ENCODE results near the gene AIG1. TPM values are rescaled to one million over a fixed set of nuclear protein-coding genes. Genes with fewer than 3 reads are reported as not detected.

AIG1 gene
- polyA plus RNA-seq, 1 experiment = 43.2 TPM

DNA sequence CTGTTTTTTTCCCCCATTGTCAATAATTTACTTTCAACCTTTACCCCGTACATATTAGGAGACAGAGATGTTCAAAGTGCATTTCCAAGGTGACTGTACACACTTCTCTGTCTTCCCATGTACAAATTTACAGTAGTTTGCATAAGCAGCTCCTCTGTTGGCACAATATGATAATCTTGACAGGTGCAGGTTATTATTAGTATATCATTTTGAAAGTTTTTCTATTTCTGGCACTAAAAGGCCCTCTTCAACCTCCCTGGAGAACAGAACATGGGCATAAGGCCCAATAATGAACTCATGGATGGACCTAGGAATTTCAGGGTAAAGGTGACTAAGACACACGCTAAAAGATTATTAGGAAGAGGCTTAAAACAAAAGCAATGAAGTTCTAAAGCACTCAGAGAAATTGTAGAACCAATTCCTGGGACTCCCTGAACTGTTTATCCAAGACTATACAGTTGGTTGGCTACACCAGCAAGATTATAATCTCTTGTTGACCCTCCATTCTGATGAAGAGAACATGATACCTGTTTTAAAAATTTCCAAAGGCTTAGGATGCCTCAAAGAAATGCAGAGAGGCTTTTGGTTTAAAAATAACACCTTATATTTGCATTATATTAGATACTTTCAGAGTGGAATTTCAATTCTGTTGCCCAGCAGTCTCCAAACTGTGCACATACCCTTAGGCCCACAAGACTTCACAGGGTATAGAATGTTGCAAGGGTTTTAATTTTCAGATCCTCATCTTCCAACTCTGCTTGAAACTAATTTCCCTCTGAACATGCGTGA lies 1.1 kb downstream of the AIG1 start:
- POLR2A ChIA-PET = no interaction called here
- no peak for DNase-seq (ENCODE audit: low read depth)
- no peaks in the 10 kb centered on the region for H3K27me3 ChIP-seq (ENCODE audit: control insufficient read depth, insufficient read depth, low read length)
- CTCF ChIA-PET = interaction anchor here (0.7 kb wide), 1 partner anchor 376 kb away, joined by 3 read pairs; no protein-coding TSS in a partner anchor
- TF ChIP-seq, protein P1, sequence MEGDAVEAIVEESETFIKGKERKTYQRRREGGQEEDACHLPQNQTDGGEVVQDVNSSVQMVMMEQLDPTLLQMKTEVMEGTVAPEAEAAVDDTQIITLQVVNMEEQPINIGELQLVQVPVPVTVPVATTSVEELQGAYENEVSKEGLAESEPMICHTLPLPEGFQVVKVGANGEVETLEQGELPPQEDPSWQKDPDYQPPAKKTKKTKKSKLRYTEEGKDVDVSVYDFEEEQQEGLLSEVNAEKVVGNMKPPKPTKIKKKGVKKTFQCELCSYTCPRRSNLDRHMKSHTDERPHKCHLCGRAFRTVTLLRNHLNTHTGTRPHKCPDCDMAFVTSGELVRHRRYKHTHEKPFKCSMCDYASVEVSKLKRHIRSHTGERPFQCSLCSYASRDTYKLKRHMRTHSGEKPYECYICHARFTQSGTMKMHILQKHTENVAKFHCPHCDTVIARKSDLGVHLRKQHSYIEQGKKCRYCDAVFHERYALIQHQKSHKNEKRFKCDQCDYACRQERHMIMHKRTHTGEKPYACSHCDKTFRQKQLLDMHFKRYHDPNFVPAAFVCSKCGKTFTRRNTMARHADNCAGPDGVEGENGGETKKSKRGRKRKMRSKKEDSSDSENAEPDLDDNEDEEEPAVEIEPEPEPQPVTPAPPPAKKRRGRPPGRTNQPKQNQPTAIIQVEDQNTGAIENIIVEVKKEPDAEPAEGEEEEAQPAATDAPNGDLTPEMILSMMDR (IDR thresholded peaks at IDR 0.05; ENCODE audit: insufficient read depth, low read depth, low read length) = no peak
- H3K36me3 ChIP-seq (ENCODE audit: control insufficient read depth, insufficient read depth, low read length) = no peaks in the 10 kb centered on the region
- peak overlapping the region; percentile 82 for H3K4me3 ChIP-seq (ENCODE audit: low read depth, low read length)

DNA sequence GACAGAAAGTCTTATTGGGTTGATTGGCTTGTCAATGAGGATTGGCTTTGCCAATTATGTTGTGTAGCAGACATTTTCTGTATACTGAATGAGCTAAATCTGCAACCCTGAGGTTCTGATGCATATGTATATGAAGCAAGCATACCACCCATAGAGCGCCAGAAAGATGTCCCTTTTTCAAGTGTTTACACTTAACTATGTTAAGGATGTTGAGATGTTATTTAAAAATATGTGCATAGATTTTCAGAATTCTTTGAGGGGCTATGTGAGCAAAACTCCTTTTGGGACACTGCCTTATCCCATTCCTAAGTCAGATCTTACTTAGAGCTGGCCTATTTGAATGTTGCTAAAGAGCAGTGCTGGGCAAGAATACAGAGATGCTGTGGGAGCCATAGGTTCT lies 1.9 kb downstream of the AIG1 start:
- Histone ChIP-seq H3K4me3 (ENCODE audit: low read depth, low read length) (no peak overlapping the region), H3K27me3 (ENCODE audit: control insufficient read depth, insufficient read depth, low read length) (no peaks in the 10 kb centered on the region), H3K36me3 (ENCODE audit: control insufficient read depth, insufficient read depth, low read length) (no peaks in the 10 kb centered on the region)
- TF ChIP-seq, protein P1 (IDR thresholded peaks at IDR 0.05; ENCODE audit: insufficient read depth, low read depth, low read length) = no peak
- no peak for DNase-seq (ENCODE audit: low read depth)
- ChIA-PET CTCF (no interaction called here), POLR2A (no interaction called here)

DNA sequence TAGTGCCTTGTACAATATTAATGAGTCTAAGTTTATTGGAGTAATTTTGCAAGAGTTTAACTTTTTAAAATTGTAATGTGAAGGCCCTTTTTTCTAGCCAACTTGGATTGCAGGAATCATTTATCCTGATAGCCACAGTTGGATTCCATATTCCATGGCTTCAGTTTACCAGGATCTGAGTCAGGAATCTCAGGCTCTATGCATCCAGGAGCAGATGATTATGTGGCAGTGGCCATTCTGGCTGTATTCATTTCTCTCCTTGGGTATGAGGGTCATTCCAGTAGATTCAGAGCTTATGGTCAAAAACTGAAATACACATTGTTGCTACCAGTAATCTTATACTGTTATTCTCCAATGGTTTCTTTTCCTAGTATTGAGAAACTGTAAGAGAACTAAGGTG lies 2.9 kb downstream of the AIG1 start:
- ChIA-PET CTCF (interaction anchor here (1.1 kb wide), 1 partner anchor 364 kb away, joined by 3 read pairs; no protein-coding TSS in a partner anchor), POLR2A (no interaction called here)
- DNase-seq (ENCODE audit: low read depth) = no peak
- H3K4me3 ChIP-seq (ENCODE audit: low read depth, low read length) = no peak overlapping the region
- TF ChIP-seq, protein P1 (IDR thresholded peaks at IDR 0.05; ENCODE audit: insufficient read depth, low read depth, low read length) = no peak
- H3K36me3 ChIP-seq (ENCODE audit: control insufficient read depth, insufficient read depth, low read length) = no peaks in the 10 kb centered on the region
- no peaks in the 10 kb centered on the region for H3K27me3 ChIP-seq (ENCODE audit: control insufficient read depth, insufficient read depth, low read length)

DNA sequence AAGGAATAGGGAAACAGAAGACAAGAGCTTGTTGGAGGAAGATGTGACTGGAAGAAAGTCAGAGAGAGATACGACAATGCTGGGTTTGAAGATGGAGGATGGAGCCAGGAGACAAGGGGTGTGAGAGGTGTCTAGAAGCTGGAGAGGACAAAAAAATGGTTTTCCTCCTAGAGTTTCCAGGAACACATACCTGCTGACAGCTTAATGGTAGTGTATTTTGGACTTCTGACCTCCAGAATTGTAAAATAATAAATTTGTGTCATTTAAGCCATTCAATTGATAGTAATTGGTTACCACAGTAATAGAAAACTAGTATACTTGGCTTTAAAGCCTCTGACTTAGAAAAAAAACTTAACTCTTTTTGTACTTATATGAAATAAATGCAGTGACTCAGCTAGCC lies 3.6 kb downstream of the AIG1 start:
- TF ChIP-seq, protein P1 (IDR thresholded peaks at IDR 0.05; ENCODE audit: insufficient read depth, low read depth, low read length) = no peak
- no peak for DNase-seq (ENCODE audit: low read depth)
- POLR2A ChIA-PET = no interaction called here
- Histone ChIP-seq H3K36me3 (ENCODE audit: control insufficient read depth, insufficient read depth, low read length) (no peaks in the 10 kb centered on the region), H3K4me3 (ENCODE audit: low read depth, low read length) (no peak overlapping the region), H3K27me3 (ENCODE audit: control insufficient read depth, insufficient read depth, low read length) (no peaks in the 10 kb centered on the region)
- CTCF ChIA-PET = interaction anchor here (1.1 kb wide), 1 partner anchor 363 kb away, joined by 3 read pairs; no protein-coding TSS in a partner anchor

DNA sequence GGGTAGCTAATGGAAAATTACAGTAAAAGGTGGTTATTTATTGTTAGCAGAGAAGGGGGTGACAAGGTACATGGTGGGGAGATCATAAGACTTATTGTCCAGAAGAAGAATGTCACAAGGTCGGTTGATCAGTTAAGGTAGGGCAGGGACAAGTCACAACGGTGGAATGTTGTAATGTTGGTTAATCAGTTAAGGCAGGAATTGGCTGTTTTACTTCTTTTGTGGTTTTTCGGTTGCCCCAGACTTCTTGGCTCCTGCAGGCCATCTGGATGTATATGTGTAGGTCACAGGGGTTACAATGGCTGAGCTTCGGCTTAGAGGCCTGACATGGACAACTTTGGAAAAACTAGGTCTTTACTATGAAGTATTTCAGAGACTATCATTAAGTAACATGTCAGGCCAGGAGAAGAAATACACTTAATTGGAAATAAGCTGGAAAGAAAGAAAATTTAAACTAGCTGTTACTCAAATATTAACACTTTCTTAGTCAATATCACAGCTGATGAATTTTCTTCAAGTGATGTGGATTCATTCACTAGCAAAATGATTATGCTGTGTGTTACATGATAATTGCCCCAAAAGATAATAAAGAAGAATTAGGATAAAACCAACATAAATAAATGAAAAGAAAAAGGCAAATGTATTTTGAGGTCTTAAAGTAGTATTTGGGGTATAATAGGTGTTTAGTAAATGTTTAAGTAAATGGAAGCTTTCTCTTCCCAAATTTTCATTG lies 4.4 kb downstream of the AIG1 start:
- POLR2A ChIA-PET = no interaction called here
- CTCF ChIA-PET = interaction anchor here (1.1 kb wide), 1 partner anchor 362 kb away, joined by 3 read pairs; no protein-coding TSS in a partner anchor
- TF ChIP-seq, protein P1 (IDR thresholded peaks at IDR 0.05; ENCODE audit: insufficient read depth, low read depth, low read length) = no peak
- H3K4me3 ChIP-seq (ENCODE audit: low read depth, low read length) = no peak overlapping the region
- no peak for DNase-seq (ENCODE audit: low read depth)
- no peaks in the 10 kb centered on the region for H3K27me3 ChIP-seq (ENCODE audit: control insufficient read depth, insufficient read depth, low read length)
- H3K36me3 ChIP-seq (ENCODE audit: control insufficient read depth, insufficient read depth, low read length) = no peaks in the 10 kb centered on the region
